Trophoblast cell (in vitro differentiated cells and primary cell): ENCODE data around the gene PRAMEF14.
"Not testable (repeated sequence)": the region's sequence is repeated elsewhere in the genome, so short reads cannot be mapped to it uniquely, and the experiment has no call there.

Experiments used
- DNase-seq, 2 donors: peaks; one replicate each; pipeline ENCODE4 v3.0.0-alpha.2; 2016
- H2AFZ ChIP-seq: 2 replicates; pipeline ENCODE4 v1.6.1; 2013; ENCODE audit warnings: low read length, moderate library complexity, mild to moderate bottlenecking; ENCODE audit not compliant: insufficient read depth, poor library complexity
- H2AK5ac ChIP-seq: 2 replicates; pipeline ENCODE4 v1.6.1; 2013; ENCODE audit warnings: mild to moderate bottlenecking, low read length
- H2BK120ac ChIP-seq: 2 replicates; pipeline ENCODE4 v1.6.1; 2013; ENCODE audit warnings: low read length, mild to moderate bottlenecking, moderate library complexity; ENCODE audit not compliant: insufficient read depth, poor library complexity
- H2BK12ac ChIP-seq: 2 replicates; pipeline ENCODE4 v1.6.1; 2013; ENCODE audit warnings: mild to moderate bottlenecking, low read length, moderate library complexity
- H2BK5ac ChIP-seq: 2 replicates; pipeline ENCODE4 v1.6.1; 2013; ENCODE audit warnings: low read length, low read depth, moderate library complexity, mild to moderate bottlenecking; ENCODE audit not compliant: poor library complexity
- H3K14ac ChIP-seq: 2 replicates; pipeline ENCODE4 v1.6.1; 2013; ENCODE audit warnings: mild to moderate bottlenecking, low read length
- H3K18ac ChIP-seq: 2 replicates; pipeline ENCODE4 v1.6.1; 2013; ENCODE audit warnings: mild to moderate bottlenecking, low read length
- H3K23ac ChIP-seq: 2 replicates; pipeline ENCODE4 v1.6.1; 2013; ENCODE audit warnings: low read length
- H3K27ac ChIP-seq: 2 replicates; pipeline ENCODE4 v1.5.1; 2013; ENCODE audit warnings: low read depth, mild to moderate bottlenecking, inconsistent platforms, low read length, moderate library complexity
- H3K27me3 ChIP-seq: 2 replicates; pipeline ENCODE4 v1.6.1; 2013; ENCODE audit warnings: inconsistent platforms, mild to moderate bottlenecking, low read length, moderate library complexity; ENCODE audit not compliant: insufficient read depth
- H3K36me3 ChIP-seq, 2 experiments: 1 replicate in 1 of 2; 2 replicates in 1 of 2; pipeline ENCODE4 v1.6.1; 2013; ENCODE audit warnings: low read length in 2 of 2, mild to moderate bottlenecking in 2 of 2, moderate library complexity in 1 of 2; ENCODE audit not compliant: insufficient read depth in 2 of 2, control insufficient read depth in 1 of 2
- H3K4ac ChIP-seq: 2 replicates; pipeline ENCODE4 v1.6.1; 2013; ENCODE audit warnings: low read depth, mild to moderate bottlenecking, low read length, moderate library complexity
- H3K4me1 ChIP-seq, 2 experiments: 1 replicate in 1 of 2; 2 replicates in 1 of 2; pipeline ENCODE4 v1.6.1; 2013; ENCODE audit warnings: low read length in 2 of 2, mild to moderate bottlenecking in 2 of 2, moderate library complexity in 1 of 2; ENCODE audit not compliant: insufficient read depth in 2 of 2, control insufficient read depth in 1 of 2
- H3K4me2 ChIP-seq: 2 replicates; pipeline ENCODE4 v1.6.1; 2013; ENCODE audit warnings: inconsistent platforms, mild to moderate bottlenecking, low read length, moderate library complexity
- H3K4me3 ChIP-seq: 2 replicates; pipeline ENCODE4 v1.5.1; 2013; ENCODE audit warnings: mild to moderate bottlenecking, low read depth, low read length, inconsistent platforms
- H3K79me1 ChIP-seq: one replicate; pipeline ENCODE4 v1.6.1; 2013; ENCODE audit warnings: low read length
- H3K79me2 ChIP-seq: 2 replicates; pipeline ENCODE4 v1.6.1; 2013; ENCODE audit warnings: low read length, mild to moderate bottlenecking; ENCODE audit not compliant: control insufficient read depth, insufficient read depth, poor library complexity
- H3K9ac ChIP-seq: 2 replicates; pipeline ENCODE4 v1.6.1; 2013; ENCODE audit warnings: mild to moderate bottlenecking, low read length
- H3K9me3 ChIP-seq: 2 replicates; pipeline ENCODE4 v1.6.1; 2013; ENCODE audit warnings: low read depth, mild to moderate bottlenecking, control low read depth, inconsistent platforms, low read length; ENCODE audit not compliant: insufficient read depth
- H4K12ac ChIP-seq: 2 replicates; pipeline ENCODE4 v1.6.1; 2013; ENCODE audit warnings: low read depth, mild to moderate bottlenecking, low read length, moderate library complexity
- H4K8ac ChIP-seq: 2 replicates; pipeline ENCODE4 v1.6.1; 2013; ENCODE audit warnings: low read depth, mild to moderate bottlenecking, low read length, moderate library complexity
- H4K91ac ChIP-seq: one replicate; pipeline ENCODE4 v1.6.1; 2013; ENCODE audit warnings: low read depth, mild to moderate bottlenecking, low read length, moderate library complexity
- WGBS: extraction: QIAGEN DNeasy Blood & Tissue Kit; methylation state at CpG from one replicate; pipeline ENCODE4 v1.1.7; 2013; ENCODE audit warnings: missing lambda C conversion rate; ENCODE audit not compliant: insufficient read length, insufficient coverage; ENCODE audit errors: extremely low coverage; 5-methylcytosine and 5-hydroxymethylcytosine counted together

PRAMEF14 gene

GRCh38 chr1:13389332-13389731 lies 42.4 kb upstream of the PRAMEF14 start, which contains the start of gene PRAMEF17:
PRAMEF17 (plus strand) TSS chr1:13389632; CDS start chr1:13389658, 26 bp downstream.
- H3K18ac ChIP-seq, H3K14ac ChIP-seq, H3K79me1 ChIP-seq, H2BK120ac ChIP-seq, H3K27ac ChIP-seq, H3K23ac ChIP-seq, H3K9ac ChIP-seq, H2AK5ac ChIP-seq, H3K4ac ChIP-seq, H3K79me2 ChIP-seq, H3K4me3 ChIP-seq, H4K8ac ChIP-seq, H3K36me3 ChIP-seq, H3K27me3 ChIP-seq, H4K91ac ChIP-seq, DNase-seq, H2BK5ac ChIP-seq, H3K4me2 ChIP-seq, H2BK12ac ChIP-seq, H4K12ac ChIP-seq, H3K4me1 ChIP-seq, H2AFZ ChIP-seq: not testable (repeated sequence)
- peaks cover 27% of the 10 kb centered on the region for H3K9me3 ChIP-seq

- no CpG with 5 or more reads among the region's 3 CpGs for WGBS
- H3K4me2 ChIP-seq, H3K9ac ChIP-seq: not testable (repeated sequence)
Observed at GRCh38 chr1:13380380-13380779, 33.4 kb upstream of the PRAMEF14 start.

GRCh38 chr1:13378983-13379382 lies 32.0 kb upstream of the PRAMEF14 start:
- H4K91ac ChIP-seq, H3K9ac ChIP-seq, H3K4me3 ChIP-seq, H3K27me3 ChIP-seq, H4K8ac ChIP-seq, H3K27ac ChIP-seq, H4K12ac ChIP-seq, H2AK5ac ChIP-seq, H3K23ac ChIP-seq, H2AFZ ChIP-seq, H3K9me3 ChIP-seq, H3K4me2 ChIP-seq, H3K18ac ChIP-seq, H3K79me2 ChIP-seq, DNase-seq, H2BK5ac ChIP-seq, H3K36me3 ChIP-seq, H2BK12ac ChIP-seq, H3K14ac ChIP-seq, H3K4me1 ChIP-seq, H3K79me1 ChIP-seq, H2BK120ac ChIP-seq, H3K4ac ChIP-seq: not testable (repeated sequence)
- WGBS, result no CpG with 5 or more reads among the region's 3 CpGs

More at GRCh38 chr1:13380380-13380779, 33.4 kb upstream of the PRAMEF14 start:
- not testable (repeated sequence) for DNase-seq, H2BK5ac ChIP-seq, H2BK12ac ChIP-seq, H3K36me3 ChIP-seq, H3K4me3 ChIP-seq, H3K27me3 ChIP-seq, H3K4ac ChIP-seq, H4K91ac ChIP-seq, H3K4me1 ChIP-seq, H4K12ac ChIP-seq, H3K23ac ChIP-seq, H2AFZ ChIP-seq, H3K79me1 ChIP-seq, H2BK120ac ChIP-seq, H3K14ac ChIP-seq, H3K9me3 ChIP-seq, H3K27ac ChIP-seq, H2AK5ac ChIP-seq, H3K18ac ChIP-seq, H4K8ac ChIP-seq, H3K79me2 ChIP-seq

GRCh38 chr1:13368544-13368943 lies 21.6 kb upstream of the PRAMEF14 start:
- H2BK5ac ChIP-seq, H3K27me3 ChIP-seq, H3K14ac ChIP-seq, H3K9ac ChIP-seq, H3K23ac ChIP-seq, H4K12ac ChIP-seq, H4K8ac ChIP-seq, H4K91ac ChIP-seq, H3K4me1 ChIP-seq, H2AFZ ChIP-seq, H3K79me1 ChIP-seq, H3K4ac ChIP-seq, H3K18ac ChIP-seq, H2BK12ac ChIP-seq, H3K36me3 ChIP-seq, H3K27ac ChIP-seq, H2BK120ac ChIP-seq, H3K4me3 ChIP-seq, H3K4me2 ChIP-seq, H2AK5ac ChIP-seq, H3K79me2 ChIP-seq: not testable (repeated sequence)
- WGBS, result no CpG with 5 or more reads among the region's 4 CpGs
- H3K9me3 ChIP-seq, result peaks cover 18% of the 10 kb centered on the region
- peak; percentile 23 to 38 for DNase-seq
